Ovary (tissue), 9 donors: Measurements from ENCODE around the gene EMD. TPM values are rescaled to one million over a fixed set of nuclear protein-coding genes. Genes with fewer than 3 reads are reported as not detected.

ENCODE experiments used
- DNase-seq, 5 donors: peaks; one replicate each; pipeline ENCODE4 v3.0.0-alpha.2; 2019 to 2020
- H3K27ac ChIP-seq, 2 donors: fragments of 200-600 bp; one replicate each; pipeline versions ENCODE4 v1.5.1 to v1.8.0; 2019 to 2022
- H3K27me3 ChIP-seq: fragments of 200-600 bp; one replicate; pipeline ENCODE4 v1.8.0; 2022
- H3K36me3 ChIP-seq: fragments of 200-600 bp; sonication (generic); one replicate; pipeline ENCODE4 v1.5.1; 2019
- H3K4me1 ChIP-seq: one replicate; pipeline ENCODE4 v1.8.1; 2013; ENCODE audit warnings: mild to moderate bottlenecking, moderate library complexity; ENCODE audit not compliant: insufficient read depth
- H3K4me3 ChIP-seq: fragments of 200-600 bp; sonication (generic); one replicate; pipeline ENCODE4 v1.5.1; 2017
- H3K9me3 ChIP-seq, 2 donors: fragments of 200-600 bp in 1 of 2; sonication (generic) in 1 of 2; one replicate each; pipeline versions ENCODE4 v1.5.1 to v1.8.1; 2013 to 2019; ENCODE audit warnings: mild to moderate bottlenecking in 1 of 2, moderate library complexity in 1 of 2
- EP300 ChIP-seq: sonication (generic); formaldehyde crosslinking; IDR thresholded peaks from one replicate; pipeline ENCODE4 v1.6.1; 2017; ENCODE audit warnings: antibody characterized with exemption
- POLR2A ChIP-seq: fragments of 450-650 bp; IDR thresholded peaks from one replicate; pipeline ENCODE4 v1.6.1; 2017; ENCODE audit warnings: antibody characterized with exemption, mild to moderate bottlenecking, moderate library complexity
- WGBS, 3 donors: extraction: QIAGEN DNeasy Blood & Tissue Kit in 1 of 3; methylation state at CpG; one replicate each; pipeline versions ENCODE4 v1.1.5 to v1.1.7; 2013 to 2017; 5-methylcytosine and 5-hydroxymethylcytosine counted together
- intact Hi-C, 4 donors: fragments of 100-400 bp; cut with DNase I; formaldehyde crosslinking; loops; one replicate each; pipeline versions ENCODE4 v1.11.0 to v1.15.1; 2022 to 2023
- polyA plus RNA-seq, 2 donors: library from polyadenylated mRNA; stranded (reverse); fragments of 200-250 nt in 1 of 2; fragments of 350-450 nt in 1 of 2; fragmentation: Illumina TruSeq in 1 of 2; extraction: RNeasy Lipid Tissue Mini Kit (QIAGEN cat#74804) in 1 of 2; gene quantifications; one replicate each; pipeline ENCODE4 v1.2.3, GENCODE V29; 2013 to 2014
- total RNA-seq, 7 donors: library from RNA; depleted of rRNA in 2 of 7; stranded (reverse); fragments of >200 nt in 2 of 7; fragmentation: NEBNext Ultra II Directional in 3 of 7; extraction: Animal tissue kit (Norgen Biotek cat#: 25700) in 3 of 7; gene quantifications; one replicate each; pipeline versions ENCODE4 v1.1.0 to v1.2.4, GENCODE V29; 2016 to 2023
- TF ChIP-seq, protein P1 (sequence below), 3 donors: fragments of 450-650 bp in 2 of 3; fragments of 200-600 bp in 1 of 3; IDR thresholded peaks; one replicate each; pipeline versions ENCODE4 v1.5.1 to v1.8.0; 2016 to 2022; ENCODE audit warnings: antibody characterized with exemption in 3 of 3, mild to moderate bottlenecking in 1 of 3
- donor health status: DM: no; HTN: no; CAD: no; lungs with moderate emphysema.
- donor health status: DM: no; HTN: no; CAD: no.
- donor health status: Bipolar disorder and iron deficiency.
- donor health status: DM: yes; HTN: yes; CAD: no.
- donor health status: DM: no; HTN: no; CAD: no.
- donor health status: DM: yes; HTN: yes; CAD: no.

The EMD gene
- total and polyA plus RNA-seq, 9 donors, result 40.5 to 158 (median 107) TPM

DNA sequence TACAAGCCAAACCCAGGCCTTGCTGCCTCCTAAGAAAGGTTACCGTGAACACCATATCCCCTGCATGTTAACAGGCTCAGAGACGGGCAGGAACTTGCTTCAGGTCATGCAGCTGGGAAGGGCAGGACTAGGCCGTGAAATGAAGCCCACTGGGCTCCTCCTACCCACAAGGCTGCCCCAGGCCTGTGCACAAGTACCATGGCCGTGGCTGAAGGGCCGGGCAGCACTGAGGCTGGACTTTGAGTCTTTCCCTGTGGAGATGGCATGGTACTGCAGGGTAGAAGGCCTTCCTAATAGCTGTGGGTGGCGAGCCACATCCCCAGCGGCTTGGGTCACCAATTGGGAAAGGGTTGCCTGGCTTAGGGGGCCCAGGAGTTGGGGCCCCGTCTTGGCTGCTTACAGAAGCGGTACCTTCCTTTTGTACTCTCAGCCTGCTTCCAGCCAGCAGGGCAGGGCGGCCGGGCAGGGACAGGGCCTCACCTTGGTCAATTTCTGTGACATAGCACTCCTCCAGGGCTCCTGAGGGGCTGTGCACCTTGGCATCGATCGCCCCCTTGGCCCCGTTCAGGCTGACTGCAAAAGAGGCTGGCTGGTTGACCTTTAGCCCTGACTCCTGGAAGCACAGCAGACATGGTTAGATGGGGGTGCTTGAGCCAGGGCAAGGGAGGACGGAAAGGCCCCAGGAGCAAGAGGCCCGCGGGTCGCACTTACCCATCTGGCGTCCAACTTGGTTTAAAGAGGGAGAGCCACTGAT lies 28.5 kb upstream of the EMD start:
- DNase-seq, result peak in 2 of 5 donors; percentile 21 to 37
- H3K4me1 ChIP-seq, result no peaks in the 10 kb centered on the region
- H3K4me3 ChIP-seq, result no peak overlapping the region
- no peaks in the 10 kb centered on the region for H3K27me3 ChIP-seq
- no peaks in the 10 kb centered on the region for H3K9me3 ChIP-seq
- H3K36me3 ChIP-seq, result no peaks in the 10 kb centered on the region
- no peak overlapping the region for H3K27ac ChIP-seq
- 76 to 84% (median 78%) methylated on average over 19 of the region's 19 CpGs for WGBS, 3 donors
- TF ChIP-seq, protein P1, sequence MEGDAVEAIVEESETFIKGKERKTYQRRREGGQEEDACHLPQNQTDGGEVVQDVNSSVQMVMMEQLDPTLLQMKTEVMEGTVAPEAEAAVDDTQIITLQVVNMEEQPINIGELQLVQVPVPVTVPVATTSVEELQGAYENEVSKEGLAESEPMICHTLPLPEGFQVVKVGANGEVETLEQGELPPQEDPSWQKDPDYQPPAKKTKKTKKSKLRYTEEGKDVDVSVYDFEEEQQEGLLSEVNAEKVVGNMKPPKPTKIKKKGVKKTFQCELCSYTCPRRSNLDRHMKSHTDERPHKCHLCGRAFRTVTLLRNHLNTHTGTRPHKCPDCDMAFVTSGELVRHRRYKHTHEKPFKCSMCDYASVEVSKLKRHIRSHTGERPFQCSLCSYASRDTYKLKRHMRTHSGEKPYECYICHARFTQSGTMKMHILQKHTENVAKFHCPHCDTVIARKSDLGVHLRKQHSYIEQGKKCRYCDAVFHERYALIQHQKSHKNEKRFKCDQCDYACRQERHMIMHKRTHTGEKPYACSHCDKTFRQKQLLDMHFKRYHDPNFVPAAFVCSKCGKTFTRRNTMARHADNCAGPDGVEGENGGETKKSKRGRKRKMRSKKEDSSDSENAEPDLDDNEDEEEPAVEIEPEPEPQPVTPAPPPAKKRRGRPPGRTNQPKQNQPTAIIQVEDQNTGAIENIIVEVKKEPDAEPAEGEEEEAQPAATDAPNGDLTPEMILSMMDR (IDR thresholded peaks at IDR 0.05), result no peak
- TF ChIP-seq POLR2A (no peak), EP300 (no peak)
- intact Hi-C loops, result no loop called here

DNA sequence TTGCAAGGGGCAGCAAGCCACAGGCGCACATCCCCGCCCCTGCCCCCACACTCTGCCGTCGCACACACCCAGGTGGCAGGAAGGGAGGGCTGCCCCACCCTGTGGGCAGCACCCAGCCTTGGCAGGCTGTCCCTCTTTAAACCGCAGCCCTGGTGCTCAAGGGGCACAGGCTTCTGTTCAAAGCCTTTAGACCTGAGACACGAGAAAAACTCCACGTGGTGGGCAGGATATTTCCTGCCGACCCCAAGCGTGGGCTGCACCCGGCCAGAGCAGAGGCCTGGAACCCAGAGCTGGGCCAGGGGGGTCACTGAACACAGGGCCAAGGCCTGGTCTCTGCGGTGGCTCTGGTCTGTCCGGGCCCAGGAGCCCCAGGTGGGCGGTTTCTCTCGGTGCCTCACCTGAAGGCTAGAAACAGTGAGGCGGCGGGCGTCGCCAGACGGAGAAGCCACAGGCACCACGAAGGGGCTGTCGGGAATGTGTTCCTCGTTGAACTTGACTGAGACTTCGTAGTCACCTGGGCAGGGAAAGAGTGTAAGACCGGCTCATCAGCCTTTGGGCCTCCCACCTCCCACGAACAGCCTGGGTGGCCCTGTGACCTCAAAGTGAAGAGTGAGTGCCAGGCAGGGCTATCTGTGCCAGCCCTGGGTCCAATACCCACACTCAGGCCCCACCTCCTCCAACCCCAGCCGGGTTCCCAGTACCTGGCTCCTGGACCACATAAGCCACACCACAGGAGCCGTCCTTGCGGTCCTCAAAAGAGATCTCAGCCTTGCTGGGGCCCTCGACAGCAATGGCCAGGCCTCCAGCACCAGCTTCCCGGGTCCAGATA lies 27.7 kb upstream of the EMD start:
- TF ChIP-seq EP300, result no peak
- TF ChIP-seq, protein P1 (IDR thresholded peaks at IDR 0.05), result no peak
- TF ChIP-seq POLR2A, result no peak
- H3K27me3 ChIP-seq, result no peaks in the 10 kb centered on the region
- WGBS, 3 donors, result 73 to 80% (median 74%) methylated on average over 29 to 30 of the region's 30 CpGs
- H3K27ac ChIP-seq, result no peak overlapping the region
- DNase-seq, result peak in 2 of 5 donors; percentile 26 to 36
- no peaks in the 10 kb centered on the region for H3K4me1 ChIP-seq
- H3K36me3 ChIP-seq, result no peaks in the 10 kb centered on the region
- intact Hi-C loops, result no loop called here
- H3K9me3 ChIP-seq, result no peaks in the 10 kb centered on the region
- no peak overlapping the region for H3K4me3 ChIP-seq

DNA sequence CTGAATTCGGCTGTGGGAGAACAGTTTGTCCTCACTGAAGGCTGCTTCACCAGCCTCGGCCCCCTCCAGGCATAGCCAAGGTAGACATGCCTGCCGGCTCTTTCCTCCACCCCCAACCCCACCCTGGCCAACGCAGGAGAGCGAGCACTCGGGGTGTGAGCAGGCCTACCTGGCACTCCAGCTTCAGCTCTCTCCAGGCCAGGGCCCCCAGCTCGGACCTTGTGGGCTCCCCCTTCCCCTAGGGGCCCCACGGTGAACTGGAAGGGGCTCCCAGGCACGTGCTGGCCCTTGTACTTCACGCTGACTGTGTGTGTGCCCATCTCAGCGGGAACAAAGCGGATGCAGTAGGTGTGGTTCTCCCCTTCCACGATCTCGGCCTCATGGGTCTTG lies 27.1 kb upstream of the EMD start:
- Histone ChIP-seq H3K4me3 (no peak overlapping the region), H3K27me3 (no peaks in the 10 kb centered on the region), H3K9me3 (no peaks in the 10 kb centered on the region), H3K27ac (no peak overlapping the region), H3K36me3 (no peaks in the 10 kb centered on the region), H3K4me1 (no peaks in the 10 kb centered on the region)
- no peak for TF ChIP-seq POLR2A
- TF ChIP-seq, protein P1 (IDR thresholded peaks at IDR 0.05), result no peak
- no peak for TF ChIP-seq EP300
- WGBS, 3 donors, result 63 to 77% (median 74%) methylated on average over 8 to 14 of the region's 14 CpGs
- intact Hi-C loops, result no loop called here
- DNase-seq, result no peak

DNA sequence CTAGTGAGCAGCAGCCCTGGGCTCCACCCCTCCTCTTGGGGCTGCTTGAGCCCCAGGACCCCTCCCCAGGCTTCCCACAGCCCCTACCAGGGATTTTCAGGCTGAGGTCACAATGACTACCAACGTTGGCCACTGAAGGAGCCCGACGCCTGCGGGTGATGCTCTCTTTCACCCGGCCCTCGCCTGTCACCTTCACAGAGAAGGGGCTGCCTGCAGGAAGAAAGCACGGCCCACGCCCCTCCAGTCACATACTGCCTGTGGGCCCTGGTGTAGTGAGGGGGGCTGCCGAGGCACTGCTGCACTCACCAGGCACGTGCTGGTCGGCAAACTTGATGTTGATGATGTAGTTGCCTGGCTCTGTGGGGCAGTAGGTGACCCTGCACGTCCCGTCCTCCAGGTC lies 26.6 kb upstream of the EMD start:
- WGBS, 3 donors, result 76 to 77% (median 77%) methylated on average over 11 to 13 of the region's 13 CpGs
- Histone ChIP-seq H3K27ac (no peak overlapping the region), H3K27me3 (no peaks in the 10 kb centered on the region), H3K9me3 (no peaks in the 10 kb centered on the region), H3K4me3 (no peak overlapping the region), H3K4me1 (no peaks in the 10 kb centered on the region), H3K36me3 (no peaks in the 10 kb centered on the region)
- TF ChIP-seq, protein P1 (IDR thresholded peaks at IDR 0.05), result no peak
- no peak for TF ChIP-seq EP300
- TF ChIP-seq POLR2A, result no peak
- intact Hi-C loops, result no loop called here
- no peak for DNase-seq
